HCT116 (cell line): Measurements from ENCODE around the gene MRPL39. TPM values are rescaled to one million over a fixed set of nuclear protein-coding genes. Genes with fewer than 3 reads are reported as not detected.

Experiments
- ATAC-seq: fragments of 200-7000 bp; cut with Tn5 transposase; 2 replicates; pipeline ENCODE4 v1.9.1; 2020; ENCODE audit warnings: mild to moderate bottlenecking, moderate library complexity
- BruUV-seq: library from RNA; stranded (reverse); fragments of 400-500 nt; replicated peaks from 2 replicates; lab custom pipeline; 2021; lab: Mats Ljungman, UMichigan
- CTCF ChIA-PET: fragments of 300-600 bp; sonication (Branson Sonifier 250); formaldehyde crosslinking; loops from one replicate; lab custom pipeline; 2021; ENCODE audit warnings: antibody characterized with exemption; lab: Charles Lee
- POLR2A ChIA-PET: fragments of 300-600, 350-600 bp; sonication (Branson Sonifier 250); formaldehyde crosslinking; loops from one replicate; lab custom pipeline; 2021; ENCODE audit warnings: antibody characterized with exemption; lab: Charles Lee
- RAD21 ChIA-PET, 2 experiments: fragments of 300-600 bp; sonication (Branson Sonifier 250); formaldehyde crosslinking; loops; one replicate each; lab custom pipeline; 2023; ENCODE audit warnings: low total read pairs in 2 of 2; ENCODE audit not compliant: uncharacterized antibody in 2 of 2, unreplicated experiment in 2 of 2, low non-redundant PET in 1 of 2; lab: Charles Lee
- DNase-seq: peaks from one replicate; pipeline ENCODE4 v3.0.0-alpha.2; 2010; ENCODE audit warnings: low read depth, low spot score
- H2AFZ ChIP-seq: fragments of 200-600 bp; shearing (Covaris generic), sonication (generic); 2 replicates; pipeline ENCODE4 v1.6.1; 2017; ENCODE audit warnings: low read depth, mixed run types, mixed read lengths, antibody characterized with exemption, low read length; ENCODE audit not compliant: poor library complexity, severe bottlenecking
- H3K27ac ChIP-seq: 2 replicates; pipeline ENCODE4 v1.5.1; 2012; ENCODE audit warnings: low read depth, low read length
- H3K27me3 ChIP-seq: fragments of 200-600 bp; sonication (generic); 2 replicates; pipeline ENCODE4 v1.6.1; 2016; ENCODE audit warnings: mixed run types, low read length, mixed read lengths; ENCODE audit not compliant: insufficient read depth
- H3K36me3 ChIP-seq, 2 experiments: fragments of 200-500 bp in 1 of 2; fragments of 200-600 bp in 1 of 2; sonication (Bioruptor generic) in 1 of 2; sonication (generic) in 1 of 2; 2 replicates each; pipeline versions ENCODE4 v1.5.1 to v1.6.1; 2014 to 2016; ENCODE audit warnings: low read length in 2 of 2, inconsistent platforms in 1 of 2, mixed read lengths in 1 of 2, mixed run types in 1 of 2; ENCODE audit not compliant: insufficient read depth in 2 of 2, control insufficient read depth in 1 of 2
- H3K4me1 ChIP-seq, 2 experiments: fragments of 200-600 bp in 1 of 2; sonication (generic) in 1 of 2; 2 replicates each; pipeline versions ENCODE4 v1.5.1 to v1.6.1; 2012 to 2017; ENCODE audit warnings: low read length in 2 of 2, inconsistent platforms in 1 of 2, mild to moderate bottlenecking in 1 of 2, mixed read lengths in 1 of 2, mixed run types in 1 of 2, moderate library complexity in 1 of 2; ENCODE audit not compliant: insufficient read depth in 2 of 2, control insufficient read depth in 1 of 2
- H3K4me2 ChIP-seq: fragments of 200-600 bp; sonication (generic); 2 replicates; pipeline ENCODE4 v1.6.1; 2017; ENCODE audit warnings: mixed run types, low read length, mixed read lengths
- H3K4me3 ChIP-seq, 2 experiments: fragments of 200-600 bp in 1 of 2; sonication (generic) in 1 of 2; replicated peaks in 1 of 2; 2 replicates each; pipeline ENCODE4 v1.5.1; 2011 to 2016; ENCODE audit warnings: low read length in 2 of 2, control low read depth in 1 of 2, low read depth in 1 of 2, mild to moderate bottlenecking in 1 of 2, mixed read lengths in 1 of 2, mixed run types in 1 of 2
- H3K79me2 ChIP-seq: fragments of 200-600 bp; sonication (generic); 2 replicates; pipeline ENCODE4 v1.6.1; 2017; ENCODE audit warnings: mild to moderate bottlenecking, mixed run types, low read length, moderate library complexity, mixed read lengths; ENCODE audit not compliant: insufficient read depth
- H3K9ac ChIP-seq: fragments of 200-600 bp; sonication (generic); 2 replicates; pipeline ENCODE4 v1.6.1; 2016; ENCODE audit warnings: low read length, mixed read lengths
- H3K9me2 ChIP-seq: fragments of 200-600 bp; sonication (generic), shearing (Covaris generic); 2 replicates; pipeline ENCODE4 v1.6.1; 2017; ENCODE audit warnings: mixed run types, mild to moderate bottlenecking, moderate library complexity; ENCODE audit not compliant: insufficient read depth
- H3K9me3 ChIP-seq, 2 experiments: fragments of 200-500 bp in 1 of 2; fragments of 200-600 bp in 1 of 2; sonication (Bioruptor generic) in 1 of 2; sonication (generic) in 1 of 2; 2 replicates each; pipeline ENCODE4 v1.6.1; 2014 to 2017; ENCODE audit warnings: low read length in 2 of 2, mixed read lengths in 2 of 2, inconsistent platforms in 1 of 2, low read depth in 1 of 2, mild to moderate bottlenecking in 1 of 2, mixed run types in 1 of 2, moderate library complexity in 1 of 2; ENCODE audit not compliant: control insufficient read depth in 1 of 2, insufficient read depth in 1 of 2
- H4K20me1 ChIP-seq: fragments of 200-600 bp; sonication (generic), shearing (Covaris generic); 2 replicates; pipeline ENCODE4 v1.6.1; 2017; ENCODE audit warnings: mixed run types, mild to moderate bottlenecking, moderate library complexity; ENCODE audit not compliant: insufficient read depth
- CBX3 ChIP-seq: IDR thresholded peaks from 2 replicates; pipeline ENCODE4 v1.6.1; 2012; ENCODE audit warnings: low read depth
- CEBPB ChIP-seq: IDR thresholded peaks from 2 replicates; pipeline ENCODE4 v1.6.1; 2012; ENCODE audit warnings: low read depth
- EGR1 ChIP-seq: IDR thresholded peaks from 2 replicates; pipeline ENCODE4 v1.6.1; 2012; ENCODE audit warnings: low read depth
- EZH2phosphoT487 ChIP-seq: fragments of 200-600 bp; IDR thresholded peaks from 2 replicates; pipeline ENCODE4 v1.6.1; 2018; ENCODE audit warnings: antibody characterized with exemption, borderline replicate concordance
- FOSL1 ChIP-seq: IDR thresholded peaks from 2 replicates; pipeline ENCODE4 v1.6.1; 2012; ENCODE audit warnings: low read depth
- JUND ChIP-seq: IDR thresholded peaks from 2 replicates; pipeline ENCODE4 v1.6.1; 2012
- POLR2A ChIP-seq: IDR thresholded peaks from 2 replicates; pipeline ENCODE4 v1.7.0; 2011; ENCODE audit warnings: borderline replicate concordance; ENCODE audit not compliant: insufficient read depth, insufficient read length; ENCODE audit errors: extremely low read depth
- POLR2AphosphoS5 ChIP-seq: IDR thresholded peaks from 2 replicates; pipeline ENCODE4 v1.6.1; 2011; ENCODE audit warnings: mild to moderate bottlenecking, low read depth, low read length, moderate library complexity
- RAD21 ChIP-seq: IDR thresholded peaks from 2 replicates; pipeline ENCODE4 v1.6.1; 2012; ENCODE audit warnings: low read depth, mild to moderate bottlenecking
- REST ChIP-seq: IDR thresholded peaks from 2 replicates; pipeline ENCODE4 v1.6.1; 2012; ENCODE audit warnings: low read depth
- SIN3A ChIP-seq: IDR thresholded peaks from 2 replicates; pipeline ENCODE4 v1.6.1; 2012; ENCODE audit warnings: low read depth
- SRF ChIP-seq: IDR thresholded peaks from 2 replicates; pipeline ENCODE4 v1.6.1; 2012; ENCODE audit warnings: low read depth
- TCF7L2 ChIP-seq: IDR thresholded peaks from 2 replicates; pipeline ENCODE4 v1.7.0; 2011; ENCODE audit warnings: borderline replicate concordance, inconsistent platforms; ENCODE audit not compliant: insufficient read depth, insufficient read length; ENCODE audit errors: extremely low read depth
- YY1 ChIP-seq: IDR thresholded peaks from 2 replicates; pipeline ENCODE4 v1.6.1; 2011; ENCODE audit warnings: low read length, low read depth, moderate library complexity, mild to moderate bottlenecking; ENCODE audit not compliant: insufficient replicate concordance; ENCODE audit errors: extremely low read depth
- ZFX ChIP-seq: fragments of 450-650 bp; IDR thresholded peaks from 2 replicates; pipeline ENCODE4 v1.6.1; 2017
- intact Hi-C: fragments of 100-400 bp; cut with micrococcal nuclease; formaldehyde crosslinking; loops from 2 replicates; pipeline ENCODE4 v1.10.0; 2022
- total RNA-seq: library from RNA; stranded (reverse); gene quantifications from one replicate; pipeline ENCODE4 v1.2.1, GENCODE V29; 2021; ENCODE audit not compliant: unreplicated experiment
- TF ChIP-seq, protein P1 (sequence below): IDR thresholded peaks from 2 replicates; pipeline ENCODE4 v1.6.1; 2012

MRPL39 gene
- total RNA-seq, 1 experiment from 2014 or later, result 41.1 TPM

- Histone ChIP-seq H3K4me2 (no peak overlapping the region), H3K4me1 (no peaks in the 10 kb centered on the region), H3K27ac (no peak overlapping the region), H3K79me2 (no peaks in the 10 kb centered on the region), H3K9me3 (no peaks in the 10 kb centered on the region), H3K4me3 (no peak overlapping the region), H2AFZ (no peak overlapping the region), H4K20me1 (no peaks in the 10 kb centered on the region), H3K9ac (no peak overlapping the region), H3K36me3 (no peaks in the 10 kb centered on the region), H3K9me2 (no peaks in the 10 kb centered on the region), H3K27me3 (no peaks in the 10 kb centered on the region)
- intact Hi-C loops, result no loop called here
- no TSS peak for BruUV-seq
- ChIA-PET POLR2A (no interaction called here), CTCF (no interaction called here), RAD21 (no interaction called here)
- no peak for ATAC-seq
- TF ChIP-seq JUND, result no peak
- TF ChIP-seq YY1, result no peak
- TF ChIP-seq FOSL1, result no peak
- TF ChIP-seq SIN3A, result no peak
- no peak for TF ChIP-seq EZH2phosphoT487
- no peak for TF ChIP-seq RAD21
- no peak for TF ChIP-seq EGR1
- TF ChIP-seq POLR2A, result no peak
- no peak for TF ChIP-seq ZFX
- no peak for TF ChIP-seq SRF
- TF ChIP-seq CBX3, result no peak
- TF ChIP-seq CEBPB, result no peak
- TF ChIP-seq REST, result no peak
- TF ChIP-seq, protein P1, sequence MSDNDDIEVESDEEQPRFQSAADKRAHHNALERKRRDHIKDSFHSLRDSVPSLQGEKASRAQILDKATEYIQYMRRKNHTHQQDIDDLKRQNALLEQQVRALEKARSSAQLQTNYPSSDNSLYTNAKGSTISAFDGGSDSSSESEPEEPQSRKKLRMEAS, result no peak
- TF ChIP-seq POLR2AphosphoS5, result no peak
- no peak for TF ChIP-seq TCF7L2
- DNase-seq, result no peak
Observed at GRCh38 chr21:25656412-25656811, 49.1 kb upstream of the MRPL39 start.
